ENCODE measurements around the gene BMPR1A.
"Not testable (repeated sequence)": the region's sequence is repeated elsewhere in the genome, so short reads cannot be mapped to it uniquely, and the experiment has no call there.

The BMPR1A gene

GRCh38 chr10:86951184-86951761 is 194.9 kb downstream of the BMPR1A start (continued):
- TF ChIP-seq CSRNP3 (CRISPR knock-in tag; IDR thresholded peaks at IDR 0.05) (no peak), CSDC2 (CRISPR knock-in tag; IDR thresholded peaks at IDR 0.05) (no peak), TSHZ2 (CRISPR knock-in tag; IDR thresholded peaks at IDR 0.05) (no peak)

GRCh38 chr10:86952106-86952505 is 195.7 kb downstream of the BMPR1A start:
- ATAC-seq: no peak
- TF ChIP-seq CSRNP3 (CRISPR knock-in tag; IDR thresholded peaks at IDR 0.05) (no peak), CREB5 (CRISPR knock-in tag; IDR thresholded peaks at IDR 0.05; ENCODE audit: low read depth) (no peak), ZFP3 (CRISPR knock-in tag; IDR thresholded peaks at IDR 0.05) (no peak), ZNF565 (CRISPR knock-in tag; conservative IDR thresholded peaks at IDR 0.05; ENCODE audit: low read depth) (no peak), GLIS3 (CRISPR knock-in tag; IDR thresholded peaks at IDR 0.05) (no peak), POU6F1 (CRISPR knock-in tag; IDR thresholded peaks at IDR 0.05; ENCODE audit: borderline replicate concordance, low read depth) (no peak), ZNF70 (CRISPR knock-in tag; IDR thresholded peaks at IDR 0.05) (no peak), TOX (CRISPR knock-in tag; IDR thresholded peaks at IDR 0.05; ENCODE audit: borderline replicate concordance) (no peak), ZNF8 (CRISPR knock-in tag; IDR thresholded peaks at IDR 0.05) (no peak), CSDC2 (CRISPR knock-in tag; IDR thresholded peaks at IDR 0.05) (no peak), TSHZ2 (CRISPR knock-in tag; IDR thresholded peaks at IDR 0.05) (no peak)

- not testable (repeated sequence) for ATAC-seq
Observed at GRCh38 chr10:86952697-86953096, 196.3 kb downstream of the BMPR1A start.

GRCh38 chr10:86953747-86954680 is 197.6 kb downstream of the BMPR1A start:
- ATAC-seq: no peak
- TF ChIP-seq PPARA (CRISPR knock-in tag; IDR thresholded peaks at IDR 0.05; ENCODE audit: borderline replicate concordance): no peak
- no peak for TF ChIP-seq OSR1 (CRISPR knock-in tag; IDR thresholded peaks at IDR 0.05)
- TF ChIP-seq ZNF8 (CRISPR knock-in tag; IDR thresholded peaks at IDR 0.05): no peak
- no peak for TF ChIP-seq CREB5 (CRISPR knock-in tag; IDR thresholded peaks at IDR 0.05; ENCODE audit: low read depth)
- no peak for TF ChIP-seq ZC3H10 (CRISPR knock-in tag; IDR thresholded peaks at IDR 0.05)

Measured in SK-N-SH treated with all-trans-retinoic acid at 6 μM for 48 hours (cell line).